KMS-11 (cell line): ENCODE data around the gene ITGA2B.
A peak's percentile ranks its signal among the peaks of the same experiment; 100 is the strongest.

ENCODE experiments used
- H2AFZ ChIP-seq: fragments of 200-600 bp; sonication (generic); 2 replicates; pipeline ENCODE4 v1.6.1; 2016; ENCODE audit warnings: antibody characterized with exemption, mixed run types, low read depth
- H3K27ac ChIP-seq: fragments of 200-600 bp; sonication (generic); 2 replicates; pipeline ENCODE4 v1.6.1; 2016; ENCODE audit warnings: mild to moderate bottlenecking, mixed run types
- H3K27me3 ChIP-seq: fragments of 200-600 bp; sonication (generic); 2 replicates; pipeline ENCODE4 v1.6.1; 2017; ENCODE audit warnings: mild to moderate bottlenecking, low read depth, mixed run types, moderate library complexity; ENCODE audit not compliant: insufficient read depth
- H3K36me3 ChIP-seq: fragments of 200-600 bp; sonication (generic); 2 replicates; pipeline ENCODE4 v1.6.1; 2017; ENCODE audit warnings: mild to moderate bottlenecking, mixed run types; ENCODE audit not compliant: insufficient read depth
- H3K4me1 ChIP-seq: fragments of 200-600 bp; sonication (generic); 2 replicates; pipeline ENCODE4 v1.6.1; 2016; ENCODE audit warnings: mild to moderate bottlenecking, low read depth, mixed run types; ENCODE audit not compliant: poor library complexity, severe bottlenecking
- H3K4me2 ChIP-seq: fragments of 200-600 bp; sonication (generic); 2 replicates; pipeline ENCODE4 v1.7.0; 2016; ENCODE audit warnings: mild to moderate bottlenecking, mixed run types
- H3K4me3 ChIP-seq: fragments of 200-600 bp; sonication (generic); IDR thresholded peaks from 2 replicates; pipeline ENCODE4 v1.6.1; 2017; ENCODE audit warnings: low read depth, low read length, mixed read lengths; ENCODE audit not compliant: insufficient read depth
- H3K79me2 ChIP-seq: fragments of 200-600 bp; sonication (generic); 2 replicates; pipeline ENCODE4 v1.6.1; 2016; ENCODE audit warnings: low read depth, mixed run types; ENCODE audit not compliant: insufficient read depth
- H3K9ac ChIP-seq: fragments of 200-600 bp; sonication (generic); 2 replicates; pipeline ENCODE4 v1.6.1; 2016; ENCODE audit warnings: mild to moderate bottlenecking, mixed run types
- H4K20me1 ChIP-seq: fragments of 200-600 bp; sonication (generic); 2 replicates; pipeline ENCODE4 v1.6.1; 2016; ENCODE audit warnings: mild to moderate bottlenecking, mixed run types; ENCODE audit not compliant: insufficient read depth
- CTCF ChIP-seq: fragments of 200-600 bp; sonication (generic); conservative IDR thresholded peaks from 2 replicates; pipeline ENCODE4 v1.6.1; 2017; ENCODE audit warnings: low read depth, mild to moderate bottlenecking, antibody characterized with exemption, low read length, moderate library complexity, mixed read lengths

ITGA2B gene

GRCh38 chr17:44327715-44328449, 61.6 kb downstream of the ITGA2B start:
- no peak overlapping the region for H3K4me2 ChIP-seq
- no peak overlapping the region for H3K4me3 ChIP-seq
- TF ChIP-seq CTCF, result no peak
- H3K79me2 ChIP-seq, result peaks cover 15% of the 10 kb centered on the region
- peaks cover 30% of the 10 kb centered on the region for H3K4me1 ChIP-seq
- no peak overlapping the region for H2AFZ ChIP-seq
- H3K9ac ChIP-seq, result no peak overlapping the region
- H3K27ac ChIP-seq, result no peak overlapping the region
- H3K36me3 ChIP-seq, result no peaks in the 10 kb centered on the region
- H4K20me1 ChIP-seq, result no peaks in the 10 kb centered on the region
- H3K27me3 ChIP-seq, result no peaks in the 10 kb centered on the region

GRCh38 chr17:44326861-44327444, 62.5 kb downstream of the ITGA2B start:
- Histone ChIP-seq H3K4me2 (peak overlapping the region; percentile 36; the same call in 1 of the 2 replicates), H3K4me3 (no peak overlapping the region), H3K79me2 (peaks cover 19% of the 10 kb centered on the region), H3K9ac (peak overlapping the region; percentile 37; the same call in 1 of the 2 replicates), H4K20me1 (no peaks in the 10 kb centered on the region), H3K27ac (peak overlapping the region; percentile 45; the same call in 1 of the 2 replicates), H2AFZ (peak overlapping the region; percentile 7; the same call in 1 of the 2 replicates), H3K4me1 (peaks cover 30% of the 10 kb centered on the region), H3K36me3 (peaks cover 4% of the 10 kb centered on the region; the same call in 1 of the 2 replicates), H3K27me3 (no peaks in the 10 kb centered on the region)
- TF ChIP-seq CTCF, result no peak

- H3K4me3 ChIP-seq, result no peak within 1 kb of the TSS
- no peaks in the 10 kb centered on the region for H3K27me3 ChIP-seq
- H3K27ac ChIP-seq, result peak within 1 kb of the TSS; percentile 92
- H3K9ac ChIP-seq, result peak within 1 kb of the TSS; percentile 85
- peaks cover 19% of the 10 kb centered on the region for H3K79me2 ChIP-seq
- peaks cover 4% of the 10 kb centered on the region; the same call in 1 of the 2 replicates for H3K36me3 ChIP-seq
- TF ChIP-seq CTCF, result no peak
- peak within 1 kb of the TSS; percentile 95 for H3K4me2 ChIP-seq
- H4K20me1 ChIP-seq, result no peaks in the 10 kb centered on the region
- peak within 1 kb of the TSS; percentile 75 for H2AFZ ChIP-seq
- peaks cover 19% of the 10 kb centered on the region for H3K4me1 ChIP-seq
Observed at GRCh38 chr17:44324571-44325275, 64.7 kb downstream of the ITGA2B start, which contains the start of gene SLC25A39. TSS of gene SLC25A39 (minus strand) at chr17:44324823. CDS start at chr17:44323562, 1,261 bp downstream.

- H3K27me3 ChIP-seq, result no peaks in the 10 kb centered on the region
- peak overlapping the region; percentile 95 for H3K4me2 ChIP-seq
- no peak overlapping the region for H3K4me3 ChIP-seq
- peaks cover 19% of the 10 kb centered on the region for H3K4me1 ChIP-seq
- no peak for TF ChIP-seq CTCF
- peak overlapping the region; percentile 27 for H3K27ac ChIP-seq
- H3K79me2 ChIP-seq, result peaks cover 19% of the 10 kb centered on the region
- no peaks in the 10 kb centered on the region for H4K20me1 ChIP-seq
- peak overlapping the region; percentile 75 for H2AFZ ChIP-seq
- peak overlapping the region; percentile 85 for H3K9ac ChIP-seq
- peaks cover 4% of the 10 kb centered on the region; the same call in 1 of the 2 replicates for H3K36me3 ChIP-seq
Observed at GRCh38 chr17:44324092-44324570, 65.3 kb downstream of the ITGA2B start.
